NT2/D1 (cell line): ENCODE results near the gene UTP4.

ENCODE experiments used
- SUZ12 ChIP-seq: IDR thresholded peaks from 2 replicates; pipeline ENCODE4 v1.6.1; 2011; ENCODE audit not compliant: insufficient read length, insufficient read depth; ENCODE audit errors: extremely low read depth
- YY1 ChIP-seq: IDR thresholded peaks from 2 replicates; pipeline ENCODE4 v1.6.1; 2011; ENCODE audit not compliant: insufficient read length, insufficient read depth
- ZNF274 ChIP-seq: IDR thresholded peaks from 2 replicates; pipeline ENCODE4 v1.6.1; 2011; ENCODE audit warnings: mild to moderate bottlenecking, low read depth, low read length

GRCh38 chr16:69130461-69130860, 2.0 kb upstream of the UTP4 start:
- TF ChIP-seq SUZ12 (no peak), ZNF274 (no peak), YY1 (no peak)
